Fibroblast of lung (primary cell): ENCODE measurements around the gene UBE2J2. TPM values are rescaled to one million over a fixed set of nuclear protein-coding genes. Genes with fewer than 3 reads are reported as not detected.

Source experiments
- DNase-seq, 2 donors: peaks; one replicate each; pipeline versions ENCODE4 v3.0.0 to v3.0.0-alpha.2; 2010; ENCODE audit warnings: low read depth in 2 of 2
- H2AFZ ChIP-seq: 2 replicates; pipeline ENCODE4 v1.5.1; 2012; ENCODE audit warnings: low read length, control low read depth, inconsistent platforms
- H3K27ac ChIP-seq: 2 replicates; pipeline ENCODE4 v1.5.1; 2011; ENCODE audit warnings: low read length, control low read depth; ENCODE audit not compliant: insufficient read depth
- H3K27me3 ChIP-seq: 2 replicates; pipeline ENCODE4 v1.5.1; 2011; ENCODE audit warnings: mild to moderate bottlenecking, low read length; ENCODE audit not compliant: control insufficient read depth, insufficient read depth
- H3K36me3 ChIP-seq: 2 replicates; pipeline ENCODE4 v1.5.1; 2011; ENCODE audit warnings: low read length; ENCODE audit not compliant: control insufficient read depth, insufficient read depth
- H3K4me1 ChIP-seq: 2 replicates; pipeline ENCODE4 v1.5.1; 2011; ENCODE audit warnings: low read length; ENCODE audit not compliant: control insufficient read depth, insufficient read depth; ENCODE audit errors: extremely low read depth
- H3K4me2 ChIP-seq: 2 replicates; pipeline ENCODE4 v1.5.1; 2011; ENCODE audit warnings: low read length, control low read depth; ENCODE audit not compliant: insufficient read depth; ENCODE audit errors: extremely low read depth
- H3K4me3 ChIP-seq, 4 experiments: fragments of 200-600 bp in 1 of 4; sonication (generic) in 1 of 4; replicated peaks in 1 of 4; 2 replicates each; pipeline ENCODE4 v1.5.1; 2011 to 2016; ENCODE audit warnings: low read length in 4 of 4, low read depth in 3 of 4, mild to moderate bottlenecking in 3 of 4, control low read depth in 2 of 4, inconsistent platforms in 1 of 4, mixed read lengths in 1 of 4; ENCODE audit not compliant: insufficient read depth in 1 of 4; ENCODE audit errors: control extremely low read depth in 1 of 4
- H3K79me2 ChIP-seq: 2 replicates; pipeline ENCODE4 v1.5.1; 2012; ENCODE audit warnings: mild to moderate bottlenecking, low read length, inconsistent platforms; ENCODE audit not compliant: control insufficient read depth, insufficient read depth
- H3K9ac ChIP-seq: 2 replicates; pipeline ENCODE4 v1.5.1; 2011; ENCODE audit warnings: mild to moderate bottlenecking, low read length, control low read depth; ENCODE audit not compliant: insufficient read depth
- H3K9me3 ChIP-seq: 2 replicates; pipeline ENCODE4 v1.5.1; 2012; ENCODE audit warnings: low read depth, low read length; ENCODE audit not compliant: control insufficient read depth, insufficient read depth
- H4K20me1 ChIP-seq: 2 replicates; pipeline ENCODE4 v1.5.1; 2011; ENCODE audit warnings: low read length; ENCODE audit not compliant: control insufficient read depth, insufficient read depth; ENCODE audit errors: extremely low read depth
- EZH2 ChIP-seq: IDR thresholded peaks from 2 replicates; pipeline ENCODE4 v1.5.1; 2012; ENCODE audit warnings: low read length, control low read depth, mild to moderate bottlenecking; ENCODE audit errors: missing control alignments
- polyA plus RNA-seq, 2 donors: library from polyadenylated mRNA; depleted of rRNA in 1 of 2; stranded (reverse) in 1 of 2; unstranded in 1 of 2; fragments of >200 nt; gene quantifications; 2 replicates each; pipeline ENCODE4 v1.2.1, GENCODE V29; 2011 to 2012; ENCODE audit warnings: missing spikeins in 1 of 2
- total RNA-seq: library from RNA; depleted of rRNA; stranded (reverse); fragments of >200 nt; gene quantifications from 2 replicates; pipeline ENCODE4 v1.2.1, GENCODE V29; 2014
- TF ChIP-seq, protein P1 (sequence below), 2 donors: IDR thresholded peaks in 1 of 2; conservative IDR thresholded peaks in 1 of 2; 1 replicate in 1 of 2; 2 replicates in 1 of 2; pipeline ENCODE4 v1.5.1; 2011 to 2012; ENCODE audit warnings: low read length in 2 of 2, control low read depth in 1 of 2, inconsistent platforms in 1 of 2, low read depth in 1 of 2, mild to moderate bottlenecking in 1 of 2

Gene UBE2J2
- total and polyA plus RNA-seq, 2 donors (not counting 1 experiment from before 2014, with no cell fraction given), result 32.3 to 47.2 TPM

DNA sequence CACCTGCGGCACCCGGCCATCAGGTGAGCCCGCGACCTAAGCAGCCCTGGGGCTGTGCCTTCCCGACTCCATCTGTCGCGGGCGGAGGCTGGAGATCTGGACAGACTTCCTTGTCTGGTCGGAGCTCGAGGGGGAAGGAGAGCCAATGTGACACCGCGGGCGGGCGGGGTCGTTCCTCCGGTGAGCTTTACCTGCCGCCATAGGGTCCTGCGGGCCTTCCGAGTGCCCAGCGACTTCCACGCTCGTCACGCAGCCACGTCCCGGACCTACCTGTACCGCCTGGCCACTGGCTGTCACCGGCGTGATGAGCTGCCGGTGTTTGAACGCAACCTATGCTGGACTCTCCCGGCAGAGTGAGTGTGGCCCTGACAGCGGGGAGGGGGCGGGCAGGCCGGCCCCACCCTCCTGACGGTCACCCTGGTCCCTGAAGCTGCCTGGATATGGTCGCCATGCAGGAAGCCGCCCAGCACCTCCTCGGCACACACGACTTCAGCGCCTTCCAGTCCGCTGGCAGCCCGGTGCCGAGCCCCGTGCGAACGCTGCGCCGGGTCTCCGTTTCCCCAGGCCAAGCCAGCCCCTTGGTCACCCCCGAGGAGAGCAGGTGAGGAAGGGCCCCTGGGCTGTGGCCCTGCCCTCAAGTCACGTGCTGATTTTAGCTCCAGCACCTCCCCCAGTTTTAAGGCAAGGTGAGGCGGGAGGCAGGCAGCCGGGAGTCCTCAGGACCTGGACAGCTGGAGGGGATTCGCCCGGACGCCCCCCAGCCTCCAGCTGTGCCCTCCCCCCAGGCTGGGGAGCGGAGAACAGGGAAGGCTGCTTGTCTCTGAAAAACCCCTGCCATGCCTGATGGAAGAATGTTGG lies 35.8 kb upstream of the UBE2J2 start:
- peak overlapping the region; percentile 96 for H3K4me2 ChIP-seq
- H3K4me3 ChIP-seq, result peak overlapping the region; percentile 45 to 84 (median 81)
- no peaks in the 10 kb centered on the region for H3K9me3 ChIP-seq
- no peak overlapping the region for H2AFZ ChIP-seq
- no peaks in the 10 kb centered on the region for H4K20me1 ChIP-seq
- H3K27ac ChIP-seq, result peak overlapping the region; percentile 79
- H3K4me1 ChIP-seq, result peaks cover 18% of the 10 kb centered on the region
- TF ChIP-seq EZH2, result no peak
- TF ChIP-seq, protein P1, sequence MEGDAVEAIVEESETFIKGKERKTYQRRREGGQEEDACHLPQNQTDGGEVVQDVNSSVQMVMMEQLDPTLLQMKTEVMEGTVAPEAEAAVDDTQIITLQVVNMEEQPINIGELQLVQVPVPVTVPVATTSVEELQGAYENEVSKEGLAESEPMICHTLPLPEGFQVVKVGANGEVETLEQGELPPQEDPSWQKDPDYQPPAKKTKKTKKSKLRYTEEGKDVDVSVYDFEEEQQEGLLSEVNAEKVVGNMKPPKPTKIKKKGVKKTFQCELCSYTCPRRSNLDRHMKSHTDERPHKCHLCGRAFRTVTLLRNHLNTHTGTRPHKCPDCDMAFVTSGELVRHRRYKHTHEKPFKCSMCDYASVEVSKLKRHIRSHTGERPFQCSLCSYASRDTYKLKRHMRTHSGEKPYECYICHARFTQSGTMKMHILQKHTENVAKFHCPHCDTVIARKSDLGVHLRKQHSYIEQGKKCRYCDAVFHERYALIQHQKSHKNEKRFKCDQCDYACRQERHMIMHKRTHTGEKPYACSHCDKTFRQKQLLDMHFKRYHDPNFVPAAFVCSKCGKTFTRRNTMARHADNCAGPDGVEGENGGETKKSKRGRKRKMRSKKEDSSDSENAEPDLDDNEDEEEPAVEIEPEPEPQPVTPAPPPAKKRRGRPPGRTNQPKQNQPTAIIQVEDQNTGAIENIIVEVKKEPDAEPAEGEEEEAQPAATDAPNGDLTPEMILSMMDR (conservative IDR thresholded peaks at IDR 0.05 in 1 of 2, IDR thresholded peaks at IDR 0.05 in 1 of 2; ENCODE audit: low read depth in 1 of 2, low read length in 2 of 2), result no peak
- H3K27me3 ChIP-seq, result no peaks in the 10 kb centered on the region
- no peak for DNase-seq
- H3K9ac ChIP-seq, result peak overlapping the region; percentile 90
- peaks cover 36% of the 10 kb centered on the region for H3K36me3 ChIP-seq
- peaks cover 33% of the 10 kb centered on the region for H3K79me2 ChIP-seq

DNA sequence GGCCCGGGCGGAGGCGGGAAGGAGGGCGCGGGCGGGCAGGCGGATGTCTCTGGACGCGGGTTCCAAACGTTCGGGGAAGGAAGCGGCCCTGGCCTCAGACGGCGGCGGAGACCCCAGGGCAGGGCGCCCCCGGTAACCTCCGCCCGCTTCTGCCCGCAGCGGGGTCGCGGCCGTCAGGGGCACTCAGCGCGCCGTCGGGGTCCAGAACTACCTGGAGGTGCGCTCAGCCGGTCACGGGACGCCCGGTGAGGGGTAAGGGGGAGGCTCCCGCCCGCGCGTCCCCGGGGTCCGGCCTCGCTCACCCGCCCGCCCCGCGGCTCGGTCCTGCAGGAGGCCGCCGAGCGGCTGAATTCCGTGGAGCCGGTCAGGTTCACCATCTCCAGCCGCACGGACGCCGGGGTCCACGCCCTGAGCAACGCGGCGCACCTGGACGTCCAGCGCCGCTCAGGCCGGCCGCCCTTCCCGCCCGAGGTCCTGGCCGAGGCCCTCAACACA lies 35.1 kb upstream of the UBE2J2 start:
- Histone ChIP-seq H3K36me3 (peaks cover 30% of the 10 kb centered on the region), H3K4me2 (peak overlapping the region; percentile 96), H3K9me3 (no peaks in the 10 kb centered on the region), H3K9ac (peak overlapping the region; percentile 90), H3K27me3 (no peaks in the 10 kb centered on the region), H3K79me2 (peaks cover 39% of the 10 kb centered on the region), H2AFZ (no peak overlapping the region), H3K4me3 (peak overlapping the region; percentile 45 to 84 (median 81)), H3K4me1 (peaks cover 21% of the 10 kb centered on the region), H4K20me1 (no peaks in the 10 kb centered on the region), H3K27ac (peak overlapping the region; percentile 79)
- no peak for DNase-seq
- TF ChIP-seq, protein P1 (conservative IDR thresholded peaks at IDR 0.05 in 1 of 2, IDR thresholded peaks at IDR 0.05 in 1 of 2; ENCODE audit: low read depth in 1 of 2, low read length in 2 of 2), result no peak
- TF ChIP-seq EZH2, result no peak

DNA sequence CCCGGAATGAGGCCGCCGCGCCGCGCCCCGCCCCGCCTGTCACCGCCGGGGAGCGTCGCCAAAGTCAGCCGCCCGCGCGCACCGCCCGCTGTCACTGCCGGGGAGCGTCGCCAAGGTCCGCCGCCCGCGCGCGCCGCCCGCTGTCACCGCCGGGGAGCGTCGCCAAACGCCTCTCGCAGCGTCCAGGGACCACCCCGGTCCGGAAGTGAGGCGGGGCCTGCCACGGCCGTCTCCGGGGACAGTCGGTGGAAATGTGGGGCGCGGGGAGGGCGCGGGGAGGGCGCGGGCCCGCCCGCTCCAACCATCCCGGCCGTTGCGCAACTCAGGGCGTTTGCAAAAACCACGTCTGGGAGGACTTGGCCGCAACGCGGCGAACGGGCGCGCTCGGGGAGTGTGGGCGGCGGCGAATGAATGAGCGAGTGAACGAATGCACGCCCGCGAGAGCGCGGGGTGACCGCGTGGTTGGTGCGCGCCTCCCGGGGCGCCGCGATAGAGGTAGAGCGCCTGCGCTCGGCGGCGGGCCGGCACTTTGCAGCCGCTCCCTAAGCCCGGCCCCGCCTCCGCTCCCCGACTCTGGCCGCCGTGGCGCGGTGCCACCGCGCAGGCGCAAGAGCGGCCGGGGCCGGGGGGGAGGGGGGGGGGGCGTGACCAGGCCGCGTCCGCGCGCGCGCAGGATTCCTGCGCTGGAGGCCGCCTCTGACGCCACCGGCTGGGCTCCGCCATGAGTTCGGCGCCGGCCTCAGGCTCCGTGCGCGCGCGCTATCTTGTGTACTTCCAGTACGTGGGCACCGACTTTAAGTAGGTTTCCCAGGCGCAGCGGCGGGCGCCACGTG lies 34.5 kb upstream of the UBE2J2 start, which contains the start of the genes ACAP3 and PUSL1:
Gene ACAP3, minus strand, starts transcription at position 8 of the 833 bp plus-strand sequence. CDS start 115 bp downstream, outside the sequence.
Gene PUSL1, plus strand, starts transcription at position 675 of the 833 bp plus-strand sequence. Its CDS starts 47 bp downstream, at position 722.
- Histone ChIP-seq H3K4me1 (peaks cover 23% of the 10 kb centered on the region), H3K27me3 (no peaks in the 10 kb centered on the region), H3K79me2 (peaks cover 45% of the 10 kb centered on the region), H2AFZ (peak within 1 kb of the TSS; percentile 20), H3K4me2 (peak within 1 kb of the TSS; percentile 99), H4K20me1 (no peaks in the 10 kb centered on the region), H3K4me3 (peak within 1 kb of the TSS; percentile 66 to 84 (median 83)), H3K27ac (peak within 1 kb of the TSS; percentile 79), H3K36me3 (peaks cover 24% of the 10 kb centered on the region), H3K9me3 (no peaks in the 10 kb centered on the region), H3K9ac (peak within 1 kb of the TSS; percentile 90)
- DNase-seq, result peak; percentile 91 to 96
- TF ChIP-seq, protein P1 (conservative IDR thresholded peaks at IDR 0.05 in 1 of 2, IDR thresholded peaks at IDR 0.05 in 1 of 2; ENCODE audit: low read depth in 1 of 2, low read length in 2 of 2), result no peak
- TF ChIP-seq EZH2, result no peak
